Ovary (tissue), 3 donors: ENCODE measurements around the gene GPR68.

Experiments
- CTCF ChIP-seq, 3 donors: fragments of 450-650 bp in 2 of 3; fragments of 200-600 bp in 1 of 3; IDR thresholded peaks; one replicate each; pipeline versions ENCODE4 v1.5.1 to v1.8.0; 2016 to 2022; ENCODE audit warnings: antibody characterized with exemption in 3 of 3, mild to moderate bottlenecking in 1 of 3
- EP300 ChIP-seq: sonication (generic); formaldehyde crosslinking; IDR thresholded peaks from one replicate; pipeline ENCODE4 v1.6.1; 2017; ENCODE audit warnings: antibody characterized with exemption
- POLR2A ChIP-seq: fragments of 450-650 bp; IDR thresholded peaks from one replicate; pipeline ENCODE4 v1.6.1; 2017; ENCODE audit warnings: antibody characterized with exemption, mild to moderate bottlenecking, moderate library complexity
- donor health status: DM: no; HTN: no; CAD: no.

GRCh38 chr14:91216731-91217226 is 27.7 kb downstream of the GPR68 start:
- no peak for TF ChIP-seq POLR2A
- no peak for TF ChIP-seq CTCF (IDR thresholded peaks at IDR 0.05)
- TF ChIP-seq EP300: no peak
